ENCODE results near the gene PIEZO2.

- TF ChIP-seq, protein P1, sequence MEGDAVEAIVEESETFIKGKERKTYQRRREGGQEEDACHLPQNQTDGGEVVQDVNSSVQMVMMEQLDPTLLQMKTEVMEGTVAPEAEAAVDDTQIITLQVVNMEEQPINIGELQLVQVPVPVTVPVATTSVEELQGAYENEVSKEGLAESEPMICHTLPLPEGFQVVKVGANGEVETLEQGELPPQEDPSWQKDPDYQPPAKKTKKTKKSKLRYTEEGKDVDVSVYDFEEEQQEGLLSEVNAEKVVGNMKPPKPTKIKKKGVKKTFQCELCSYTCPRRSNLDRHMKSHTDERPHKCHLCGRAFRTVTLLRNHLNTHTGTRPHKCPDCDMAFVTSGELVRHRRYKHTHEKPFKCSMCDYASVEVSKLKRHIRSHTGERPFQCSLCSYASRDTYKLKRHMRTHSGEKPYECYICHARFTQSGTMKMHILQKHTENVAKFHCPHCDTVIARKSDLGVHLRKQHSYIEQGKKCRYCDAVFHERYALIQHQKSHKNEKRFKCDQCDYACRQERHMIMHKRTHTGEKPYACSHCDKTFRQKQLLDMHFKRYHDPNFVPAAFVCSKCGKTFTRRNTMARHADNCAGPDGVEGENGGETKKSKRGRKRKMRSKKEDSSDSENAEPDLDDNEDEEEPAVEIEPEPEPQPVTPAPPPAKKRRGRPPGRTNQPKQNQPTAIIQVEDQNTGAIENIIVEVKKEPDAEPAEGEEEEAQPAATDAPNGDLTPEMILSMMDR (IDR thresholded peaks at IDR 0.05), result no peak
- no peak for TF ChIP-seq EZH2 (IDR thresholded peaks at IDR 0.05)
These were observed 211.4 kb downstream of the PIEZO2 start for GRCh38 chr18:10937743-10938640.
